Activated gamma-delta T cell treated with anti-CD3 and anti-CD28 coated beads, Interleukin-2, amount 50 U/mL, for 16 hours (primary cell): ENCODE results near the gene RIMS4.
"Not testable (repeated sequence)": the region's sequence is repeated elsewhere in the genome, so short reads cannot be mapped to it uniquely, and the experiment has no call there.

Experiments used
- DNase-seq: peaks from one replicate; pipeline ENCODE4 v3.0.0-alpha.2; 2020; ENCODE audit warnings: low read depth

RIMS4 gene

DNA sequence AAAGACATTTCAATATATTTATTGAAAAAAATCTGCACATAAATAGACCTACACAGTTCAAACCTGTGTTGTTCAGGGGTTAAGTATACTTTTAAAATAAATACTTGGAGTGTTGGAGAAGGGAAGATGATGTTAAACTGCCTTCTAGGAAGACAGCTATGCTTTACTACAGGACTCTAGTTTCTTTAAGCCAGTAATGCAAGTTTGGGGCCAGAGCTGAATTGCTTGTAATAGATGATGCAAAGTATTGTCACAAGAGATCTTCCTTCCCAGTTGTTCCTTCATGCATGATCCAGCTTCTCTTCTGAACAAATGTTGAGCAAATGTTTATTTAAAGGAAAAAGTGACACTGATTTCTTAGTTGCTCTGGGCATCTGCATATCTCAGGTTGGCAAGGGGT lies 20.2 kb upstream of the RIMS4 start:
- DNase-seq = no peak

DNA sequence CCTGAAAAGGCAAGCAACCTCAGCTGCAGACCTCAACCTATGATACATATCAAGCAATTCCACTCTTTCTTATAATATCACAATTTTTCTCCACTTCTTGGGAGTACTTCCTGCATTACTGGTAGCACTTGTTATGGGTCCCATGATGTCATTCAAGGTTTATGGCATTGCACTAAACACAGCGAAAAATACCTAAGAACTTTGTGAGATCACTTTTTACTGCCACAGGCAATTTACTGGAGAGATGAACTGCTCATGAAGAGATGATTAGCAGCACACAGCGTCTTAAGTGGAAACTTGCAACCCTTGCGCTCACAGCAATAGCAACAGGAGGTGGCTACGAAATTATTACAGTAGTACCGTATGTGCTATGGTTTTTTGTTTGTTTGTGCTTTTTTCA lies 19.3 kb upstream of the RIMS4 start:
- DNase-seq = no peak

DNA sequence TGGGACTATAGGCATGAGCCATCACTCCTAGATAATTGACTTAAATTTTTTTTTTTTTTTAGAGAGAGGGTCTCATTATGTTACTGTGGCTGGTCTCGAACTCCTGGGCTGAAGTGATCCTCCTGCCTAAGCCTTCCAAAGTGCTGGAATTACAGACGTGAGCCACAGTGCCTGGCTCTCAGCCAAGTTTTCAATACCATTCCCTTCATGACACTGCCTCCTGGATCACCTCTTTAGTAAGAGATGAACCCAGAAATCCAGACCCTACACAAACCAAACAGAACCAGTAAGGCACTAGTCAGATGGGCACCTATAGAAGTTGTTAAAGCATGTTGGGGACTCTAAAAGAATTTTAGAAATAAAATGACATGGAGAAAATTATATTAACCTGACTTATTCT lies 18.3 kb upstream of the RIMS4 start:
- DNase-seq = no peak

DNA sequence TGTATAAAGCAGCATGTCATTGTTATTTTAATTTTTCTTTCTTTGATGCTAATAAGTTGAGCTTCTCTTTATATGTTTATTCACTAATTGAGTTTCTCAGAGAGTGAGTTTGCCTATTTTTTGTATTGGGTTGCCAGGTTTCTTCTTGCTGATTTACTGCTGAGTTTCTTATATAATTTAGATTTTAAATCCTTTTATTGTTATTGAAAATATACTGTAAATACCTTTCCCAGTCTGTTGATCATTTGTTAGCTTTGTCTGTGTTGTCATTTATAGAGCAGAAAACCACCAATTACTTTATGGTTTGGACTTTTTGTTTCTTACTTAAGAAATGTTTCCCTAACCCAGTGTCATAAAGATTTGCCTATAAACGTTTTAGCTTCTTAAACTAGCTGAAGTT lies 17.1 kb upstream of the RIMS4 start:
- DNase-seq = no peak

DNA sequence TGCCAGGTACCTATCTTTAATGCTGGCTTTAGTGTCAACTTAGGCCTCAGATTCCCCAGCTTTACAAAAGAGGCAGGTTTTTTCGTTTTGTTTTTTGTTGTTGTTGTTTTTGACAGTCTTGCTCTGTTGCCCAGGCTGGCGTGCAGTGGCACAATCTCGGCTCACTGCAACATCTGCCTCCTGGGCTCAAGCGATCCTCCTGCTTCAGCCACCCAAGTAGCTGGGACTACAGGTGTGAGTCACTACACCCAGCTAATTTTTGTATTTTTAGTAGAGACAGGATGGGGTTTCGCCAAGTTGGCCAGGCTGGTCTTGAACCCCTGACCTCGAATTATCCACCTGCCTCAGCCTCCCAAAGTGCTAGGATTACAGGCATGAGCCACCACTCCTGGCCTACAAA lies 11.2 kb upstream of the RIMS4 start:
- DNase-seq = not testable (repeated sequence)

DNA sequence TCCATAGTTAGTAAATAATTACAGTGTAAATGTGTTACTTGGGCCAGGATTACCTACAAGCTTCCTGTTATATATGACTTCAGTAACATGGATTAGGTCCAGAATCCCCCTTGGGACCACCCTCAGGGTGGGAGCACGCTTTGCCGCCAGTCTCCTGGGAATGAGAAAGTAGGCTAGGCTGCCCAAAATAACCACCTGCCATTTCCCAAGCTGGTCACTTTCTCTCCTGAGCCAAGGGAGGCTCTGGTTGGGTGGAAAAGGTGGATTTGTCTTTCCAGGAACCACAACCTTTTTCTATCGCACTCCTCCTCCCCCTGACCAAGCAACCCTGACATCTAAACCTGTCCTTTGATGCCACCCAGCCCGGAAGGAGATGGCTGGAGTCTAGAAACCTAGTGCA lies 9.6 kb upstream of the RIMS4 start:
- no peak for DNase-seq

DNA sequence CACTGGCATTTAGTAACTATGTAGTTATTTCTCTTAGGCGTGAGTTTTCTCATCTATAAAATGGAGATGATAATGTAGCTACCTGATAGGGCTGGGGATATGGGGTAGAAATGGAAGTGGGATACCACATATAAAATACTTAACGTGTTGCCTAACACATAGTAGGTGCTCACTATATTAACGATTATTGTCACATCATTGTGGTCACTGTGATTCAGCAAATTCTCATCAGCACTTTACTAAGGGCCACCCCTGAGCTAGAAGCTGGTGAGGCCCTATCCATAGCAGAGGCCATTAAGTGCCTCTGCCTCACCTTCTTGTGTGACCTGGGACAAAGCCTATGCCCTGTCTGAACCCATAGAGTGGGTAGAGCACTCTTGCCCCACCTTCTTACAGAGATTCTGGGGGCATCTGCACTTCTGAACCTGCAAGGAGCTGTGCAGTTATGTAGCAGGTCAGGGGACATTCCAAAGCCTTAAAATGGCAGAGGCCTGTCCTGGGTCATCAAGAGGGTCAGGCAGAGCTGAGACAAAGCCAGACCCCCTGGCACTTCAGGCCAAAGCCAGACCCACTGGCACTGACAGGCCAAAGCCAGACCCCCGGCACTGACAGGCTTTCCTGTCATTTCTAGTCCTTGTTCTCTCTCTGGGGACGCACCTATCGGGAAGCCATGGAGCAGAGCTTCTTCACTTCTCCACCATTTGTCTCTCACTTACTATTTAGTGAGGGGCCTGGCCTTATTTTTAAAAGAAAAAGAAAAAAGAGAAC lies 7.0 kb upstream of the RIMS4 start:
- no peak for DNase-seq

DNA sequence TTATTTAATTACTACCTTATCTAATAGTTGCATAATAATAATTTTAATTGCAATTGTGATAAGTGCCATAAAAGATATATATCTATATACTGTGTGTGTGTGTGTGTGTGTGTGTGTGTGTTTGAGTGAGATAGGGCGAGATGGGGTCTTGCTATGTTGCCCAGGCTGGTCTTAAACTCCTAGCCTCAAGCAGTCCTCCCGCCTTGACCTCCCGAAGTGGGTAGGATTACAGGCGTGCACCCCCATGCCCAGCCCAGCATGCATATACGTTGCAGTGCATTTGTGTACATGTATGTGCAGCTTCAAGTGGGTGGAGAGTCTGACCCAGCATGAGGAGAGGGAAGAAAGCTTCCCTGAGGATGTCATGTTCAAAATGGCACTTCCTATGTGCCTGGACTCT lies 4.6 kb upstream of the RIMS4 start:
- no peak for DNase-seq

DNA sequence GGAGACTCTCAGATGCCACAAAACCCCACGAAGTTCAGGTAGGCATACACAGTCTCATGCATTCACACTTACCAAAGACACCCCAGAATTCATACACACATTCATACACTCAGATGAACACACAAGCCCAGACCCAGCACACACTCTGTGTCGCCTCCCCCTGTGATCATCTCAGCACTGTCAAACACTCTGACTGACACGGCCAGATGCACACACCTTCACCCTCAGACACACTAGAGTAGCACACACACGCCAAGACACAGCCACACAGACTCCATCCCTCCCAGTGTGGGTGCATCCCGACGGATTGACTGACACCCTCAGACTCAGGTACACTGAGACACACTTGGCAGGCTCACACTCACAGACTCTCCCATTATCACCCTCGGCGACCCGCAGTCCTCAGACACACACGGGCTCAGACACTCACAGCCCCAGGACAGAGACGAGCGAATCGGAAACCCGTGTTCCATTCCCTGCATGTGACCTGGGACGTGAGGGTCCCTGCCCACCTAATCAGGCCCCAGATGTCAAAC lies 872 bp upstream of the RIMS4 start:
- no peak for DNase-seq

DNA sequence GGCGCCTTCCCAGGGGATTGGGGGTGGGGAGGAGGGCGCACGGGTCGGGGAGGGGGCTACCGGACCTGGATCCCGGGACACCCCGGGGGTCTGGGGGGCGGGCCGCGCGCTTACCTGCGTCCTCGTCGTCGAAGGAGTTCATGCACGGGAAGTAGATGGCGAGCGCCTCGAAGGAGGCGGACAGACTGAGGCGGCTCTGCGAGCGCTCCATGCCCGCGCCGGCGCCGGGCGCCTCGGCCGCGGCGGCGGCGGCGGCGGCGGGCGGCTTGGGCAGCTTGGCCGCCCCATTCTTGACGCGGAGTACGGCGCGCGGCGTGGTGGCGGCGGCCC lies 320 bp downstream of the RIMS4 start:
- no peak for DNase-seq

DNA sequence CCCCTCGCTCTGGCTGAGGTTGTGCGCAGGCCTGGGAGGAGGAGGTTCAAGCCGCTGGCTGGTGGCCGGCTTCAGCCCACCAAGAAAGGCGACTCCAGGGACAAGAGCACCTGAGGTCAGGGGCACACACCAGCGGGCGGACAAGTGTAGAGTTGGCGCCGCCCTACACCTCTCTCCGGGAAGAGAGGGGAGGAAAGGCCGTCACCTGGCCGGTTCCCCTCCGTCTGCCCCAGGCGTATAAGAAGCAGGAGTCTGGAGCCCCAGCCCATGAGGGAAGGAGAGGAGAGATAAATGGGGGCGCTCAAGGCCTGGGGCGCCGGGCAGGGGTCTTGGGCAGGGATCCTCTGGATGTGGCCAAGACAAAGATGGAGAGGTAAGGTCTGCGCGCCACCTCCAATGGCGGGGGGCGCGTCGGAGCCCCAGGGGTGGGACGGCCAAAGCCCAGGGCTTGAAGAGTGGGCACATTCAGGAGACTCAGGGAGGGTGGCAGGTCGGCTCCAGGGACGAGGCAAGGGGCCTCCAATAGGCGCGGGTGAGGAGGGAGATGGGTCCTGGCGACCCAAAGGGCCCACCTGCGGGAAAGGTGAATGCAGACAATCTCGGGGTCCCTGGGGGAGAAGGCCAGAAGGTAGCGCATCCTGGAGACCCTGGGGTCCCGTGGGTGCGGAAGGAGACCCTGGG lies 826 bp downstream of the RIMS4 start:
- no peak for DNase-seq

DNA sequence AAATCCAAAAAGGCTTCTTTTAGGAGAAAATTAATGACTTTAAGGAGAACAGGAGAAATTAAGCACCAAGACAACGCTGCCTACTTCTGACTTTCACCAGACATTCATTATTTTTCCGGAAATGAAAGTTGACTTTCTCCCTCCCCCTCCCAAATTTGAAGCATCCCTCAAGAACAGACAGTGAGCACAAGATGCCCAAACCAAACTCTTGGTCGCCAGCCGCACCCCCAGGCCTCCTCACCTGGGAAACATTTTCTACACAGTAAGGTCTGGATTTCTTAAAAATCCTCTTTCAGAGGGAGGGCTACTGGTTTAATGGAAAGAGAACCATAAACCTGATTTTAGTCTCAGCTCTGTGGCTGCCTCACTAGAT lies 2.7 kb downstream of the RIMS4 start:
- DNase-seq = no peak

DNA sequence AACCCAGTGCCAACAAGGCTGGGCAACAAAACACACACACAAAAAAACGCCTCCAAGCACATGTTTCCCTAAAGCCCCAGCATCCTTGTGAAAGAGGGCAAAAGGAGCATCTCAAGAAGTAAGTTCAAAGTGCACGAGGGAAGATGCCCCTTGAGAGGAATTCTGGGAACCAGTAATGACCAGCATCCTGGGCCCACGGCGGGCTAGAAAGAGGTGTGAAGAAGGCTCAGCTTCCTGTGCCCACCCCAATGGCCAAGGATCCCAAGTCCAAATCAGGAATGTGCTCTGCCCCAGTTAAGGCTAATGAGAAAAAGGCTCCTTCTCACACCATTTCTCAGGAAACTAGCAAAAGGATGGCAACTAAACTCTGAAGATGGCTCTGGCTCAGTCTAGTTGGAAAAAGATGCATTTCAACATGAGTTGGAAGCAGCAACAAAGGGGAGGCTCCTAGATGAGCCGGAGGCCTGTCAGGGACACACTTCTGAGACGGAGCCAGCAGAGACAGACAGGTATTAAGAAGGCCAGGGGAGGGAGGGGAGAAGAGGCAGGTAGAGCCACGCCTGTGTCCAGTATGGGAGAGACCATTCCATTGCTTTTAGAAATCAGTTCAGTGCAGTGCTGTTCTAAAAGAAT lies 3.2 kb downstream of the RIMS4 start:
- no peak for DNase-seq

DNA sequence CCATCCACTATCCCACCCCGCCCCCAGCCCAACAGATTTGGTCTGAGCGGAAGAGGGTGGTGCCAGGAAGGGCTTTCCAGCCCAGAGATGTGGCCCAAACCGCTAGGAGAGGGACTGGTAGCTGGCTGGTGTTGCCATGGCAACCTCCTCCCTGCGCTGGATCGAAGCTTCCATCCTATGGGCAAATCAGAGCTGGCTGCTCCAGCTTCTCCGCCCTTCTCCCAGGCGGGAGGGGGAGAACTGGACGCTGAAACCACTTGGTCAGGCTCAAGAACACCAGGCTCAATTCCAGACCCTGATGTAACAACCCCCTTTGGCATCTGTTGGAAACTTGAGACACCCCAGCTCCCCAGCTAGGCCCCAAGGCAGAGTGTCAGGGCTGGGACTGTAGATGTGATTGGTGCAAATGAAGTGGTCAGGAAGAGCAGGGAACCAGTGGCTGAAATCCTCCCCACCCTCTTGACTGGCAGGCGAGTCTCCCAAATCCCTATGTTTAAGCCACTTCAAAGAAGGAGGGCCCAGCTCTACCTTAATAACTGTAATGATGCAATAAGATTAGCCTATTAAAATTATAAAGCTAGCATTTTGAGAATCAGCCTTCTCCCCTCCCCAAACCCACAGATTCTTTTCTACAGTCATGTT lies 4.2 kb downstream of the RIMS4 start:
- DNase-seq = no peak

DNA sequence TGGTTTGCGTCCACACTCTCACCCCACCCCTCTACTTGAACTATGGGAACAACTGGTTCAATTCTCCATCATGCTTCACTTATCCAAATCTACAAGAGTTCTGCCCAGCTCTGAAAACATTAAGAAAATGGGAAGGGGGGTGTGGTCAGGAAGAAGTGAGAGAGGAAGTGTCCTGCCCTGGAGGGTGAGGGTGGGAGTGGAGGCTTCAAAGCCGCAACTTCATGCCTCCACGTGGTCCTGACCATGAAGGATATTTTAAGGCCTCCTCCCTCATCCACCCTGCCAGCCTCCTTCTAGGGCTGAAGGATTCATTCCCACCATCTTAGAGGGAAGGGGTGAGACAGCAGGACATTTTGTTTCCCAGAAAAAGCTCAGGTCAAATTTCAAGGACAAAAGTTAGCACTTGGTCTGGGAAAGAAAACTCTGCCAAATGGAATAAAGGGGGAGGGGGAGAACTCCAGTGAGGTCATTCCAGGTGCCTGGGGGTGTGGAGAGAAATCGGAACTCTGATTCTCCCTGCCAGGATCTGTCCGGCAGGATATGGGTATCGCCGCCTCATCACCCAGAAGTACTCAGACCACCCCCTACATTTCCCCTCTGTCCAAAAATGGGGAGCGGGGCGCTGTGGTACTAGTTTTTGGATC lies 4.9 kb downstream of the RIMS4 start:
- no peak for DNase-seq

DNA sequence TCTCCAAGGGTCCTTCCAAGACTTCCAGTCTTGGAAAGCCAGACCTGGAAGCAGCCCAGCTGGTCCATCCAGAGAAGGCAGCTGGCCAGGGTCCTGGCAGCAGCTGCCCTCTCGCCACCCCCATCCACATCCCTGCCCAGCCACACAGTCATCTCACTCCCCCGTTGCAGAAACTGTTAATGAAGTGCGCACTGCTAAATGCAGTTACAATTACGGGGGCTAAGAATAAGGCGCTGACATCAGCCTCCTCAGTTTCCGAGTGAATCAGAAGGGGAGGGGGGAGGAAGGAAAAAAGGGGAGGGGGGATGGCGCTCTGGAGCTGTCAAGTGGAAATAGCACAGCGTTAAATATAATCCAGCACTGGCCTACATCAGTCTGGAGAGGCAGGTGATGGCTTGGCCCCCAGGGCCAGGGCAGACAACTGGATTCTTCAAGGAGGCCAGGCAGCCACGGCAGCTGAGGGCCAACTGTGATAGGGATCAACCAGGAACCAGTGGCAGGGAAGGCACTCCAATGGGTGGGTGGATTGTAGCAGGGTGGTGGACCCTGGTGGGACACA lies 6.9 kb downstream of the RIMS4 start:
- DNase-seq = no peak

DNA sequence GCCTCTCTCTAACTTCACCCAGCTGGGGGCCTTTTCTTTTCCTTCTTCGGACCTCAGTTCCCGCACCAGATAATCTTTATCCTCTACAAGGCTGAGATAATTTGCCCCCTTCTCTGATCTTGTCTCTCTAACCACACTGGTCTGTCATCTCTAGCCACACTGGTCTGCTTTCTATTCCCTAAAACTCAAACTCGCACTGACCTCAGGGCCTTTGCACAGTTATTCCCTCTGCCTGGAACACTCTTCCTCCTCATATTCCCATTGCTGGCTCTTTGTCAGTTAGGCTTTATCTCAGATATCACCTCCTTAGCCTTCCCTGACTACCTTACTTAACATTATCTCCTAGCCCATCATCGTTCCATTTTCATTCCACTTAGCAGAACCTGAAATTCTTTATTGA lies 7.6 kb downstream of the RIMS4 start:
- DNase-seq = no peak

DNA sequence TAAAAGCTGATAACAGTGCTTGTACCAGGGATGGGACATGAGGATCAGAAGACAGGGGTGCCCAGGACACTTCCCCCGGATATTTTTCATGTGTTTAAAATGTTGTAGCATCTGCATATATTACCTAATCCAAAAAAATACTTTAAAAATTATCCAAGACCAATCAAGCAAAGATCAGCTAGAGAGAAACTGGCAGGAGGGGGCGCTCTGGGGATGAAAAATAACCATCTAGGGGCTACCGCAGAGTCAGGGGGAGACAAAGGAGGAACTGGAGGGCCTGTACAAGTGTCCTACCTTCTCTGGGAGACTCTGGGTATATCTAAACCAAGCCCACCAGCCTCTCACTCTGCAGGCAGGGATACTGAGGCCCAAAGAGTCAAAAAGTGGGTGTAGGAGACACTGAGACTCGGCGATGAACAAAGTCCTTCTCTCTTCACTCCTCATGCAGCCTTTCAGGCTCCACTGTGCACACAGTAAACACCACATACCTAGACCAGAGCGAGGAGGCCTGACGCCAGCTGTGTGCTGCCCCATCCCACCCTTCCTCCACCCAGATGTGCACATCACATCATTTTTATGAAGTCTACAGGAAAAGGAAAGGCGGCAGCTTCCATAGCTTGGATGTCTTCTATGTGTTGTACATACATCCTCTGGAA lies 9.8 kb downstream of the RIMS4 start:
- DNase-seq = no peak

DNA sequence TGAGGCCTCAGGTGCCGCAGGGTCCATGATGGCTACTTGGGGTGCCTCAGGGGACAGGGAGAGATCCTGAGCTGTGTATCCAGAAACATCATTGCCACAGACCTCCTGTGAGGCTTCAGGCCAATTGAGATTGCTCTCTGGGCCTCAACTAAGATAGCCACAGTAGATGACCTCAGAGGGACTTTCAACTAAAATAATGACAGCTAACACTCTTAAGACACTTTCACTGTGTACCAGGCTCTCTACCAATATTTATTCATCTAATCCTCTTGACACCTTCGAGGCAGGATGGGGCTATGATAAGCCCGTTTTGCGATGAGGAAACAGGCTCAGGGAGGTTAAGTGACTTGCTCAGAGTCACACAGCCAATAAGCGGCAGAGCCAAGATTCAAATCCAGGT lies 10.7 kb downstream of the RIMS4 start:
- DNase-seq = no peak

DNA sequence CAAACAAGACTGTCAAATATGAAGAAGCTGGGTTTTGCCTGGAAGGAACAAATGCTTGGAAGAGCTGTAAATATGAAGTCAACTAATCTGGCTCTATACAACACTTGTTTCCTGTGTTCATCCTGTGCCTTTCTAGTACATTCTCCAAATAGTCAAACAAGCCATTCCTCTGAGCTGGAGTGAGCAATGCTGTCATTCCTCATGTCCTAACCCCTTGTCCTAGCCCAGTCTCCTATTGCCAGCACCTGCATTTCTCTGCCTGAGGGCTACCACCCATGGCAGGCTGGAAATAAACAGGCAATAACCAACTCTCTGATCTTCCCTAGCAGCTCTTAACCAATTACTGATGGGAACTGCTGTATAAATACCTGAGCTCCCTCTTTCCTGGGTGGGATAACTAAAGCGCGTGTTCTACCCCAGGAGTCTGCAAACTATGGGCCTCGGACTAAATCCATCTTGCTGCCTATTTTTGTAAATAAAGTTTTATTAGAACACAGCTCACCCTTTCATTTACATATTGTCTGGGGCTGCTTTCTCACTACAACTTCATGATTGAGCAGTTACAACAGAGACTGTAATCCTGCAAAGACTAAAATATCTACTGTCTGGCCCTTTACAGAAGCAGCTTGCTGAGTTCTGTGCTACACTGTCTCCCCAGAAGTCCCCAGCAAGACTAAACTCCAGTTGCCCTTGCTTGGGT lies 13.4 kb downstream of the RIMS4 start:
- DNase-seq = no peak

DNA sequence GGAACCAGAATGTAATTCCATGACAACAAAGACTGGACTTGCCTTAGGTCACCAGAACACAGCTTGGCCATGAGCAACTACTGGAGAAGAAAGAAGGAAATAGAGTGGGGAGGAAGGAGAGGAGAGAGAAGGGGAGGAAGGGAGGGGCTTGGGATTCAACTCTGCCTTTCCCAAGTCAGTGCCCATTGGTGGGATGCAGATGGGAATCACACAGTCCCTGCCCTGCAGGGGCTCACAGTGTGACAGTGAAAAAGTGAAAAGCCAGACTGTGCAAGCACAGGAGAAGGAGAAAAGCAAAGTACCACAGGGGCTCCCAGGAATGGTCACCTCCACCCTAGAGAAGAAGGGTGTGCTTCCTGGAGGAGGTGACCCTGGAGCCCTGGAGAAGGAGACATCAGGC lies 14.0 kb downstream of the RIMS4 start:
- no peak for DNase-seq
